T47D (cell line): ENCODE data around the gene ZP2.

Experiments
- DNase-seq, 2 experiments: peaks; one replicate each; pipeline versions ENCODE4 v3.0.0 to v3.0.0-alpha.2; 2011 to 2012; ENCODE audit warnings: low read depth in 1 of 2, low spot score in 1 of 2
- JUND ChIP-seq: IDR thresholded peaks from 2 replicates; pipeline ENCODE4 v1.6.1; 2012; ENCODE audit warnings: low read depth
- in situ Hi-C: cut with HindIII; loops from 2 replicates; pipeline ENCODE4 v1.10.0; 2016; ENCODE audit warnings: low sequenced_read_pairs, low pct_unique_long_range_greater_than_20kb

Gene ZP2

GRCh38 chr16:21228361-21228872 is 17.0 kb upstream of the ZP2 start:
- in situ Hi-C loops: no loop called here
- no peak for DNase-seq
- TF ChIP-seq JUND: no peak

DNA sequence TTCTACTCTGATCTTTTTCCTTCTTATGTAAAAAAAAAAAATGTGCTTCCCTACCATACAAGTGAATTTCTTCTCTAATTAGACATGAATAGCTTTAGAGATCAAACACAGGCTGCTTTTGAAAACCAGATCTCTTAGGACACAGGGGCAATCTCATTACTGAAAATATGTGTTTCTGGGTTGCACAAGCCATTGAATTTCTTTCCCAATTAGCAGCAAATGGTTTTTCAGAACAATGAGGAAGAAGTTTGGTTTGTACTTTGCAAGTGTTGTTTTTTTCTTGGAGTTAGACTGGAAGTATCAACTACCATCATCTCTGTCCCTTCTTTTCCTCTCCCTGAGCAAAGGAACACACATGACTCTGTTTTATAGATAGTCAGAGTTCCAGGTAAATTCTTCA is 16.5 kb upstream of the ZP2 start:
- no peak for TF ChIP-seq JUND
- DNase-seq: no peak
- in situ Hi-C loops: no loop called here

DNA sequence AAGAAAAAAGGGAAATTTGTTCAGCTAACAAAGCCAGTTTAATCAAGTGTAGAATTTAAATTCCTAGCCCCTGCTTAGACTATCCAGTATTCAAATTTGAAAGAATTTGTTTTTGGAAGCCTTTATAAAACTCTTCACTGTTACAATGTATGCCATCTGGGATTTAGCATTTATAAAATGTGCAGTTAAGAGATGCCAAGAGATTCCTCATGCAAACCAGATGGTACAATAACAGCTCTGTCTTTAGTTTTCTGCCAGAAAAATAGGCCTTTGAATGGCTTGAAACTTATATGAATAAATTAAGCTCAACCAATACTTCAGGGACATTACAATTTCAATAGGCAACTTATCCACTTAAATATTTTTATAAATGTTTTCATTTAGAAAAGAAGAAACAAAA is 15.4 kb upstream of the ZP2 start:
- in situ Hi-C loops: no loop called here
- TF ChIP-seq JUND: no peak
- DNase-seq: no peak

DNA sequence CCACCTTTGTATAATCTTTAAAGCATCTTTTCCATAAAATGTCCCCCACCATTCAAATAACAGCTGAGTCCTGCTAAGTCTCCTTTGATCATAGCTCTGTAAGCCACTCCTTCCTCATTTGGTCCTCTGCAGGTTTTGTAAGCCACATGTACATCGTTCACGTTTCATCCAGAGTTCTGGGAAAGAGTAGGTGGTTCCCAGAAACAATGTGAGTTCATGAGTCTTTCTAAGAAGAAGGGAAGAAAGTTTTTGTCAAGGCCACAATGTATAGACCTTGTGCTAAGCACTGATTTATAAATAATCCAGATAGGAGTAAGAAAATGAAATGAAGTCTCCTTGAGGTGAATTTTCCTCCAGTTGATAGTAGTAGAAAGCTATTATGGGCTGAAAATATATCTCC is 13.4 kb upstream of the ZP2 start:
- TF ChIP-seq JUND: no peak
- DNase-seq: no peak
- in situ Hi-C loops: no loop called here

GRCh38 chr16:21223787-21224186 is 12.4 kb upstream of the ZP2 start:
- no peak for TF ChIP-seq JUND
- no peak for DNase-seq
- in situ Hi-C loops: no loop called here

GRCh38 chr16:21222495-21223337 is 11.3 kb upstream of the ZP2 start:
- in situ Hi-C loops: no loop called here
- DNase-seq: no peak
- TF ChIP-seq JUND: no peak

GRCh38 chr16:21219551-21219950 is 8.2 kb upstream of the ZP2 start:
- TF ChIP-seq JUND: no peak

DNA sequence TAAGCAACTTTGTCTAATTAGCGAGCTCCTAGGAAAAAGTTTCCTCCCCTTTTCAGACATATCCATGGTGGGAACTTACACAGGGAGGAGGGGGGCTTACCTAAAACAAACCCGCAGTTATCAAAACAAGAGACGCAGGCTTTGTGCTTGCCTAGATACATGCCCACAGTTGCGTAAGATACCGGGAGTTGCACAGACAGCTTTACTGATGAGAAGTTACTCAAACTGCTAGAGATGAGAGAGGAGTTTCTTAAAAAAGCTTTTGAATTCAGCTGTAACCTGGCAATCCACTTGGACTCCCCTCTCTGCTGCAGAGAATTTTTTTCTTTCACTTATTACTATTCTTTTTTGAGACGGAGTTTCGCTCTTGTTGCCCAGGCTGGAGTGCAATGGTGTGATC is 6.8 kb upstream of the ZP2 start:
- no peak for DNase-seq
- no peak for TF ChIP-seq JUND
- in situ Hi-C loops: no loop called here

More at GRCh38 chr16:21219551-21219950, 8.2 kb upstream of the ZP2 start:
- in situ Hi-C loops: no loop called here
- DNase-seq: no peak

- in situ Hi-C loops: no loop called here
- DNase-seq: no peak
These were observed 5.7 kb upstream of the ZP2 start for GRCh38 chr16:21217121-21217520.

GRCh38 chr16:21214086-21214485 is 2.7 kb upstream of the ZP2 start:
- in situ Hi-C loops: no loop called here
- DNase-seq: no peak
- no peak for TF ChIP-seq JUND

More at GRCh38 chr16:21217121-21217520, 5.7 kb upstream of the ZP2 start:
- TF ChIP-seq JUND: no peak

DNA sequence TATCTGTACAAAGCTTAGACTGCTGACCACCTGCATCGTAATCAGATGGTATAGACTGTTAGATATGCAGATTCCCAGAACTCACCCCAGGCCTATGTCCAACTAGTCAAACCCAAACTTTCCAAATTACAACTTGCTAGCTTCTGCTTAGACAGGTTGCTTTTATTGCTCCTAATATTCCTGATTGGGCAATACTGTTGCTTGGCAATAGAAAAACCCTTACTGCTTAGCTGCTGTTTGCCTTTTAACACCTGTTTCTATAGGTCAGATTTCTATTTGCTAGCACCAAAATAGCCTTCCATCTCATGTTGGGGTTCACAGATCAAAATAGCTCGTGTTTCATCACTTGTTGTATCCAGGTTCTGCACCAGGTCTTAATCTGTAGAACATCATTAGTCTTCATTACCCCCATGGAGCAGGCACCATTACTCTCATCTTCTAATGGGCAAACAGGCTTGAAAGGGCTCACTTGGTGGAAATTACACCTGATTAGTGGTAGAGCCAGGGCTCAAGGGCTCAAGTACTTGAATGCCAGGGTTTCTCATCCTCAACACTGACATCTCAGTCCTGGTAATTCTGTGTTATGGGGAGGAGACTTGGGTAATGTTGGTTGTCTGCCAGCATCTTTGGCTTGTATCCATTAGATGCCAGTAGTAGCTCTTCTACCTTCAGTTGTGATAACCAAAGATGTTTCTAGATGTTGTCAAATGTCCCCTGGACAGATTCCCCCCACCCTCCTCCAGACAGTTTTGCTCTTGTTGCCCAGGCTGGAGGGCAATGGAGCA is 2.7 kb downstream of the ZP2 start:
- DNase-seq: no peak
- TF ChIP-seq JUND: no peak
- in situ Hi-C loops: no loop called here

DNA sequence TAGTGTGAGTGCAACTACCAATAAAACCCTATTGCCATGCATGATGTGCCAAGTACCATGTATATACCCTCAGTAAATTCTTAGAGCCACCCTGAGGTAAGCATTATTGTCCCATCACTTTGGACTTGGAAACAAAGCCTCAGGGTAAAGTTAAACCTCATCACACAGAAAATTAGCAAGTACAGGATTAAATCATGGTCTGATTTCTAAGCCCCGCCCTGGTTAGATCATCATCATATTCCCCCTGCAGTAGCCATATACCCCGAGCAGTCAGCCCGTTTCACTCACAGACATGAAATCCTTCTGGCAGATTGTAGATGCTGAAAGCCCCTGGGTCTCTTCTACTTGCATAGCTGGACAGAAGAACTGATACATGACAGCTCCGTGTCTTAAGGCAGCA is 4.8 kb downstream of the ZP2 start:
- no peak for TF ChIP-seq JUND
- in situ Hi-C loops: no loop called here
- no peak for DNase-seq

DNA sequence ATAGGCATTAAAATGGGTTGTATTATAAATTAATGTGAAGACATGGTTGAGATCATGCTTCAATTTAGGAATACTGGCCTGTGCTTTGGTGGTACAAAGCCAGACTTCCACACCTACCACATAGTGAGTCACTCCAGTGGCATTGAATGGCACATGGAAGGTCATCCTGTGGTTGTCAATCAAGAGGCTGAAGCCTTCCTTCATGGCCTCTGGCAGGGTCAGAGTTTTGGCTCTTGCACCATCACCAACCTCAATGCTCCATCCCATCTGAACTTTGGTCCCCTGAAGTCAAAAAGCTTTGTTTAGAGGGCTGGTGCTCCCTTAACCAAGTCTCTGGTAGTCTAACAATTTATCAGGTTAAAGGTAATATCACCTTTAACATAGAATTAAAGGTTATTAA is 6.1 kb downstream of the ZP2 start:
- TF ChIP-seq JUND: no peak
- in situ Hi-C loops: no loop called here
- DNase-seq: no peak
